Measurements from ENCODE around the gene EFCAB9.

The EFCAB9 gene

GRCh38 chr5:172166030-172166826 lies 27.7 kb upstream of the EFCAB9 start:
- no peak for DNase-seq

- DNase-seq: no peak
Observed at GRCh38 chr5:172167895-172168294, 26.1 kb upstream of the EFCAB9 start.

GRCh38 chr5:172168311-172168710 lies 25.7 kb upstream of the EFCAB9 start:
- DNase-seq: no peak

GRCh38 chr5:172169216-172169615 lies 24.8 kb upstream of the EFCAB9 start:
- DNase-seq: no peak

GRCh38 chr5:172170251-172170701 lies 23.7 kb upstream of the EFCAB9 start:
- DNase-seq: no peak

- no peak for DNase-seq
Observed at GRCh38 chr5:172171118-172171517, 22.9 kb upstream of the EFCAB9 start.

- no peak for DNase-seq
Observed at GRCh38 chr5:172172912-172173563, 20.9 kb upstream of the EFCAB9 start.

- DNase-seq: peak; percentile 90
Observed at GRCh38 chr5:172173564-172174153, 20.3 kb upstream of the EFCAB9 start.

- peak; percentile 92 for DNase-seq
Observed at GRCh38 chr5:172175263-172175719, 18.7 kb upstream of the EFCAB9 start.

- DNase-seq: no peak
Observed at GRCh38 chr5:172177176-172177575, 16.8 kb upstream of the EFCAB9 start.

- DNase-seq: peak; percentile 50
Observed at GRCh38 chr5:172178301-172178987, 15.5 kb upstream of the EFCAB9 start.

- peak; percentile 46 for DNase-seq
Observed at GRCh38 chr5:172178991-172179989, 14.7 kb upstream of the EFCAB9 start.

- no peak for DNase-seq
Observed at GRCh38 chr5:172180936-172181335, 13.0 kb upstream of the EFCAB9 start.

GRCh38 chr5:172182291-172182690 lies 11.7 kb upstream of the EFCAB9 start:
- no peak for DNase-seq

- DNase-seq: no peak
Observed at GRCh38 chr5:172183881-172184280, 10.1 kb upstream of the EFCAB9 start.

- no peak for DNase-seq
Observed at GRCh38 chr5:172185096-172185461, 8.9 kb upstream of the EFCAB9 start.

GRCh38 chr5:172186114-172186695 lies 7.8 kb upstream of the EFCAB9 start:
- DNase-seq: no peak

- DNase-seq: peak; percentile 73
Observed at GRCh38 chr5:172187118-172188032, 6.6 kb upstream of the EFCAB9 start.

- peak; percentile 89 for DNase-seq
Observed at GRCh38 chr5:172188033-172188892, 5.7 kb upstream of the EFCAB9 start, which contains the start of gene STK10. Gene STK10 (minus strand): TSS chr5:172188224. CDS start chr5:172188042, 182 bp downstream.
